ENCODE results near the gene VKORC1.
A peak's percentile ranks its signal among the peaks of the same experiment; 100 is the strongest.
"Not testable (repeated sequence)": the region's sequence is repeated elsewhere in the genome, so short reads cannot be mapped to it uniquely, and the experiment has no call there.

VKORC1 gene

GRCh38 chr16:31107465-31107867, 12.9 kb upstream of the VKORC1 start:
- DNase-seq (ENCODE audit: low spot score), result no peak

GRCh38 chr16:31106509-31107464, 12.2 kb upstream of the VKORC1 start:
- DNase-seq (ENCODE audit: low spot score), result no peak

GRCh38 chr16:31105677-31106213, 11.1 kb upstream of the VKORC1 start:
- DNase-seq (ENCODE audit: low spot score), result peak; percentile 90

GRCh38 chr16:31100876-31101641, 6.5 kb upstream of the VKORC1 start:
- DNase-seq (ENCODE audit: low spot score), result not testable (repeated sequence)

GRCh38 chr16:31099860-31100638, 5.5 kb upstream of the VKORC1 start:
- no peak for DNase-seq (ENCODE audit: low spot score)

GRCh38 chr16:31094088-31094423, 541 bp downstream of the VKORC1 start:
- DNase-seq (ENCODE audit: low spot score), result no peak

GRCh38 chr16:31093132-31093703, 1.4 kb downstream of the VKORC1 start:
- peak; percentile 62 for DNase-seq (ENCODE audit: low spot score)

- DNase-seq (ENCODE audit: low spot score), result no peak
Observed at GRCh38 chr16:31092330-31092729, 2.3 kb downstream of the VKORC1 start.

GRCh38 chr16:31090540-31090939, 4.1 kb downstream of the VKORC1 start:
- no peak for DNase-seq (ENCODE audit: low spot score)

GRCh38 chr16:31089199-31089598, 5.4 kb downstream of the VKORC1 start:
- no peak for DNase-seq (ENCODE audit: low spot score)

GRCh38 chr16:31088459-31089183, 6.0 kb downstream of the VKORC1 start, which contains the start of gene PRSS53:
PRSS53 (minus strand) TSS chr16:31088943; CDS start chr16:31088809, 134 bp downstream.
- no peak for DNase-seq (ENCODE audit: low spot score)

GRCh38 chr16:31087971-31088370, 6.6 kb downstream of the VKORC1 start:
- DNase-seq (ENCODE audit: low spot score), result no peak

GRCh38 chr16:31087481-31087880, 7.1 kb downstream of the VKORC1 start:
- no peak for DNase-seq (ENCODE audit: low spot score)

- no peak for DNase-seq (ENCODE audit: low spot score)
Observed at GRCh38 chr16:31086629-31086906, 8.0 kb downstream of the VKORC1 start.

- DNase-seq (ENCODE audit: low spot score), result no peak
Observed at GRCh38 chr16:31085873-31086628, 8.5 kb downstream of the VKORC1 start.

GRCh38 chr16:31085411-31085810, 9.2 kb downstream of the VKORC1 start:
- DNase-seq (ENCODE audit: low spot score), result no peak

- DNase-seq (ENCODE audit: low spot score), result no peak
Observed at GRCh38 chr16:31084584-31085302, 9.9 kb downstream of the VKORC1 start.

- DNase-seq (ENCODE audit: low spot score), result no peak
Observed at GRCh38 chr16:31083981-31084380, 10.6 kb downstream of the VKORC1 start.

GRCh38 chr16:31083556-31083955, 11.0 kb downstream of the VKORC1 start:
- no peak for DNase-seq (ENCODE audit: low spot score)

All from SK-N-DZ (cell line).